MCF 10A (cell line): ENCODE data around the gene MAP3K15. TPM values are rescaled to one million over a fixed set of nuclear protein-coding genes. Genes with fewer than 3 reads are reported as not detected.
"Not testable (repeated sequence)": the region's sequence is repeated elsewhere in the genome, so short reads cannot be mapped to it uniquely, and the experiment has no call there.

Experiments
- BruUV-seq: library from RNA; stranded (reverse); fragments of 400-500 nt; replicated peaks from 2 replicates; lab custom pipeline; 2021; lab: Mats Ljungman, UMichigan
- CTCF ChIA-PET: fragments of 300-600 bp; sonication (Branson Sonifier 250); formaldehyde crosslinking; extraction: SDS; loops from one replicate; lab custom pipeline; 2021; ENCODE audit warnings: antibody characterized with exemption, inconsistent platforms; lab: Yijun Ruan, JAX
- POLR2A ChIA-PET: fragments of 300-600, 350-650 bp; sonication (Branson Sonifier 250); formaldehyde crosslinking; extraction: SDS; loops from one replicate; lab custom pipeline; 2020; ENCODE audit warnings: antibody characterized with exemption, inconsistent platforms; lab: Yijun Ruan, JAX
- DNase-seq: peaks from one replicate; pipeline ENCODE4 v3.0.0-alpha.2; 2018; ENCODE audit not compliant: unreplicated experiment
- H3K27ac Mint-ChIP-seq: one replicate; pipeline ENCODE4 v1.8.0; 2022; ENCODE audit warnings: mild to moderate bottlenecking, low read depth, mixed read lengths; ENCODE audit not compliant: unreplicated experiment
- H3K27me3 Mint-ChIP-seq: one replicate; pipeline ENCODE4 v1.8.0; 2022; ENCODE audit warnings: mixed read lengths; ENCODE audit not compliant: insufficient read depth, unreplicated experiment
- H3K36me3 Mint-ChIP-seq: one replicate; pipeline ENCODE4 v1.8.0; 2022; ENCODE audit warnings: mild to moderate bottlenecking, moderate library complexity, mixed read lengths; ENCODE audit not compliant: insufficient read depth, unreplicated experiment
- H3K4me1 Mint-ChIP-seq: one replicate; pipeline ENCODE4 v1.8.0; 2022; ENCODE audit warnings: mixed read lengths; ENCODE audit not compliant: insufficient read depth, unreplicated experiment
- H3K4me3 Mint-ChIP-seq: one replicate; pipeline ENCODE4 v1.8.0; 2022; ENCODE audit warnings: mild to moderate bottlenecking, moderate library complexity, mixed read lengths; ENCODE audit not compliant: unreplicated experiment
- H3K9me3 Mint-ChIP-seq: one replicate; pipeline ENCODE4 v1.8.0; 2022; ENCODE audit warnings: mixed read lengths; ENCODE audit not compliant: unreplicated experiment
- CTCF ChIP-seq: fragments of 200-600 bp; IDR thresholded peaks from one replicate; pipeline ENCODE4 v1.8.0; 2022; ENCODE audit warnings: antibody characterized with exemption, mild to moderate bottlenecking; ENCODE audit not compliant: unreplicated experiment
- intact Hi-C: fragments of 100-400 bp; cut with micrococcal nuclease; formaldehyde crosslinking; loops from 2 replicates; pipeline ENCODE4 v1.14.1; 2022
- total RNA-seq: library from RNA; stranded (reverse); gene quantifications from 2 replicates; pipeline ENCODE4 v1.2.3, GENCODE V29; 2022

The MAP3K15 gene
- total RNA-seq, 1 experiment from 2014 or later, result not detected

DNA sequence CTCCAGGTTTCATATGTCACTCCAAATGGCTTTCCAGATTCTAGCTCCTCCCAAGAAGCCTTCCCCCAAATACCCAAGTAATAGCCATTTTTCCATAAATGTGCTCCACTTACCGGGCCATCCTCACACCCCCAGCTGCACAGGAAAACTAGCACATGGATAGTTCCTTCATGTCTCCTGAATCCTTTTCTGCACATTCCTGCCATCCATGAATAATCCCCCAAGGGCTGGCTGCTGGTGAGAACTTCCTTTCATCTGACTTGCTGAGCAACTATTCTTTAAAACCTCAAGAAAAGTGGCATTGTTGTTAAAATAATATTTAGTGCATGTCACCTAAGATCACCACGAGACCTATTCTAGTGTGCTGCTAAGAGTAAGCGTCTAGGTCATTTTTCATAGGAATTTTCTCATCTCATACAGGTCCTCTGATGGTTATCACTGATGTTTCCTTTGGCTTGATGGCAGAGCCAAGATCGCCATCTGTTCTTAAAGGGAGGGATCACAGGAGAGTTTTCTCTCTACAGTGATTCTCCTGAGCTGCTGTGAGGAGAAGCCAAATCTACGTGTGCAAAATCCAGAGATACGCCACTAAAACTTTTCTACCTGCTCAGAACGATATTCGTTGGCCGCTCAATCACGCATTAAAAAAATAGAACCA, 71.3 kb downstream of the MAP3K15 start:
- BruUV-seq, result no TSS peak
- Mint-ChIP-seq H3K4me1 (no peaks in the 10 kb centered on the region), H3K36me3 (no peaks in the 10 kb centered on the region), H3K9me3 (no peaks in the 10 kb centered on the region), H3K27me3 (peaks cover 23% of the 10 kb centered on the region), H3K27ac (no peak overlapping the region), H3K4me3 (no peak overlapping the region)
- TF ChIP-seq CTCF, result no peak
- CTCF ChIA-PET, result no interaction called here
- POLR2A ChIA-PET, result no interaction called here
- intact Hi-C loops, result no loop called here
- DNase-seq, result no peak

GRCh38 chrX:19440713-19441112, 74.6 kb downstream of the MAP3K15 start:
- Mint-ChIP-seq H3K27me3 (peaks cover 14% of the 10 kb centered on the region), H3K4me1 (no peaks in the 10 kb centered on the region), H3K4me3 (no peak overlapping the region), H3K27ac (no peak overlapping the region), H3K36me3 (no peaks in the 10 kb centered on the region), H3K9me3 (peaks cover 10% of the 10 kb centered on the region)
- BruUV-seq, result no TSS peak
- peak; percentile 73 for DNase-seq
- ChIA-PET CTCF (no interaction called here), POLR2A (no interaction called here)
- no peak for TF ChIP-seq CTCF
- intact Hi-C loops, result no loop called here

DNA sequence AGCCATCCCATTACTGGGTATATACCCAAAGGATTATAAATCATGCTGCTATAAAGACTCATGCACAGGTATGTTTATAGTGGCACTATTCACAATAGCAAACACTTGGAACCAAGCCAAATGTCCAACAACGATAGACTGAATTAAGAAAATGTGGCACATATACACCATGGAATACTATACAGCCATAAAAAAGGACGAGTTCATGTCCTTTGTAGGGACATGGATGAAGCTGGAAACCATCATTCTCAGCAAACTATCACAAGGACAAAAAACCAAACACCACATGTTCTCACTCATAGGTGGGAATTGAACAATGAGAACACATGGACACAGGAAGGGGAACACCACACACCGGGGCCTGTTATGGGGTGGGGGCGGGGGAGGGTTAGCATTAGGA, 92.6 kb downstream of the MAP3K15 start:
- H3K36me3 Mint-ChIP-seq, BruUV-seq, POLR2A ChIA-PET, intact Hi-C loops, H3K27ac Mint-ChIP-seq, H3K4me3 Mint-ChIP-seq, DNase-seq, CTCF ChIA-PET, H3K4me1 Mint-ChIP-seq: not testable (repeated sequence)
- Mint-ChIP-seq H3K9me3 (peaks cover 14% of the 10 kb centered on the region), H3K27me3 (peaks cover 13% of the 10 kb centered on the region)

- Mint-ChIP-seq H3K36me3 (no peaks in the 10 kb centered on the region), H3K27me3 (peaks cover 17% of the 10 kb centered on the region), H3K27ac (no peak overlapping the region), H3K4me1 (no peaks in the 10 kb centered on the region), H3K9me3 (peaks cover 23% of the 10 kb centered on the region), H3K4me3 (no peak overlapping the region)
- ChIA-PET POLR2A (interaction anchor here (0.6 kb wide), 1 partner anchor 21 kb away, joined by 4 read pairs; no protein-coding TSS in a partner anchor), CTCF (no interaction called here)
- DNase-seq, result no peak
- no TSS peak for BruUV-seq
- TF ChIP-seq CTCF, result no peak
- intact Hi-C loops, result no loop called here
Measured at GRCh38 chrX:19410259-19410658, 105.0 kb downstream of the MAP3K15 start.
